NCI-H146 treated with DMSO at 0.1 percent for 48 hours (cell line): ENCODE measurements around the gene JADE3.

Experiments
- DNase-seq: peaks from one replicate; lab custom pipeline; 2025; ENCODE audit not compliant: unreplicated experiment; lab: John Stamatoyannopoulos, UW

The JADE3 gene

DNA sequence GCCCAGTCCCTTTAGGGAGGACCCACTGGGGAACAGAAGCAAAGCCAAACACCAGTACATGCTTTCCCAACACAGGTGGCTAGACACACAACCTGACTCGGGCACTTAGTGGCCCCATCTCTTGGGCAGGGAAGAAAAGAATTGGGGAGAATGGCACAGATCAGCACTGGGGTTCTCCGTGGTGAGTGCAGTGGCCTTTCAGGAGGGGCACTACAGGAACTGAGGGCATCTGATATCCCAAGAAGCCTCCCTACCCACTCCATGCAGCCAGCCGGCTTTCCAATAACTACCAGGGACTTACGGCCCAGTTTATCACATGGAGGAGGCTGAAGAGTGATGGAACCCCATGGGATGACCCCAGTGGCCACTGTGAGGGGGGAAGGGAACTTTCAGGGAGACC, 189.0 kb downstream of the JADE3 start:
- DNase-seq: no peak
